Measurements from ENCODE around the gene RBM17. TPM values are rescaled to one million over a fixed set of nuclear protein-coding genes. Genes with fewer than 3 reads are reported as not detected.
A peak's percentile ranks its signal among the peaks of the same experiment; 100 is the strongest.

RBM17 gene
- total RNA-seq, 2 experiments from 2014 or later, result 155 to 157 TPM

GRCh38 chr10:6083523-6084475, 5.0 kb upstream of the RBM17 start:
- Mint-ChIP-seq H3K36me3 (ENCODE audit: low read depth) (peaks cover 14% of the 10 kb centered on the region), H3K4me3 (peak overlapping the region; percentile 68), H3K4me1 (peaks cover 74% of the 10 kb centered on the region), H3K27me3 (no peaks in the 10 kb centered on the region), H3K9me3 (peaks cover 4% of the 10 kb centered on the region), H3K27ac (peak overlapping the region; percentile 86)
- DNase-seq, result peak; percentile 77
- ChIA-PET CTCF (interaction anchor here (0.8 to 2.6 kb wide), 17 partner anchors 9 to 516 kb away, joined by 3 to 24 read pairs (median 8); partner anchors contain the start of genes IL15RA and PFKFB3), POLR2A (interaction anchor here (0.6 to 5.5 kb wide), 17 partner anchors 9 to 506 kb away, joined by 3 to 168 read pairs (median 6); partner anchors contain the start of genes GDI2, IL15RA and IL2RA)

- Mint-ChIP-seq H3K4me3 (peak overlapping the region; percentile 63), H3K27ac (peak overlapping the region; percentile 87), H3K4me1 (peaks cover 78% of the 10 kb centered on the region), H3K9me3 (peaks cover 4% of the 10 kb centered on the region), H3K27me3 (no peaks in the 10 kb centered on the region), H3K36me3 (ENCODE audit: low read depth) (peaks cover 18% of the 10 kb centered on the region)
- DNase-seq, result peak; percentile 90
- CTCF ChIA-PET, result interaction anchor here (0.5 to 3.4 kb wide), 36 partner anchors 9 to 1324 kb away, joined by 3 to 138 read pairs (median 7); partner anchors contain the start of genes IL15RA, IL2RA, PFKFB3 and SFMBT2
- POLR2A ChIA-PET, result interaction anchor here (0.7 to 2.9 kb wide), 13 partner anchors 13 to 322 kb away, joined by 3 to 50 read pairs (median 10); partner anchors contain the start of genes ANKRD16, FBH1 and IL2RA
Observed at GRCh38 chr10:6086375-6087233, 2.2 kb upstream of the RBM17 start.

- peaks cover 73% of the 10 kb centered on the region for H3K4me1 Mint-ChIP-seq
- no peaks in the 10 kb centered on the region for H3K9me3 Mint-ChIP-seq
- peak overlapping the region; percentile 54 for H3K27ac Mint-ChIP-seq
- no peak for DNase-seq
- POLR2A ChIA-PET, result interaction anchor here (0.8 to 2.6 kb wide), 21 partner anchors 8 to 384 kb away, joined by 3 to 18 read pairs (median 5); partner anchors contain the start of genes IL15RA and IL2RA
- CTCF ChIA-PET, result interaction anchor here (0.8 to 2.9 kb wide), 14 partner anchors 8 to 316 kb away, joined by 3 to 8 read pairs (median 4); partner anchors contain the start of genes IL2RA and PFKFB3
- H3K27me3 Mint-ChIP-seq, result no peaks in the 10 kb centered on the region
- H3K4me3 Mint-ChIP-seq, result peak overlapping the region; percentile 96
- H3K36me3 Mint-ChIP-seq (ENCODE audit: low read depth), result peaks cover 24% of the 10 kb centered on the region
Observed at GRCh38 chr10:6089334-6090219, 743 bp downstream of the RBM17 start.

- POLR2A ChIA-PET, result interaction anchor here (1.0 to 2.6 kb wide), 4 partner anchors 29 to 41 kb away, joined by 3 to 18 read pairs (median 6); no protein-coding TSS in a partner anchor
- H3K4me3 Mint-ChIP-seq, result peak overlapping the region; percentile 35
- DNase-seq, result no peak
Observed at GRCh38 chr10:6091630-6092029, 2.8 kb downstream of the RBM17 start.

GRCh38 chr10:6092731-6093130, 3.9 kb downstream of the RBM17 start:
- H3K4me1 Mint-ChIP-seq, result peaks cover 75% of the 10 kb centered on the region
- H3K4me3 Mint-ChIP-seq, result no peak overlapping the region
- peaks cover 36% of the 10 kb centered on the region for H3K36me3 Mint-ChIP-seq (ENCODE audit: low read depth)
- ChIA-PET CTCF (interaction anchor here (1.0 to 2.7 kb wide), 3 partner anchors 74 to 110 kb away, joined by 3 to 7 read pairs (median 6); partner anchors contain the start of gene PFKFB3), POLR2A (interaction anchor here (0.6 to 1.7 kb wide), 5 partner anchors 10 to 404 kb away, joined by 3 to 7 read pairs (median 4); no protein-coding TSS in a partner anchor)
- no peaks in the 10 kb centered on the region for H3K9me3 Mint-ChIP-seq
- H3K27me3 Mint-ChIP-seq, result no peaks in the 10 kb centered on the region
- no peak for DNase-seq
- H3K27ac Mint-ChIP-seq, result no peak overlapping the region

More at GRCh38 chr10:6091630-6092029, 2.8 kb downstream of the RBM17 start:
- Mint-ChIP-seq H3K27me3 (no peaks in the 10 kb centered on the region), H3K36me3 (ENCODE audit: low read depth) (peaks cover 28% of the 10 kb centered on the region), H3K4me1 (peaks cover 79% of the 10 kb centered on the region), H3K27ac (peak overlapping the region; percentile 31), H3K9me3 (no peaks in the 10 kb centered on the region)
- CTCF ChIA-PET, result interaction anchor here (0.6 to 2.9 kb wide), 8 partner anchors 41 to 310 kb away, joined by 3 to 7 read pairs (median 3); partner anchors contain the start of genes ANKRD16, FBH1 and PFKFB3

- H3K4me3 Mint-ChIP-seq, result no peak overlapping the region
- CTCF ChIA-PET, result interaction anchor here (0.9 to 1.4 kb wide), 2 partner anchors 9 to 306 kb away, joined by 5 to 7 read pairs; no protein-coding TSS in a partner anchor
- no peaks in the 10 kb centered on the region for H3K9me3 Mint-ChIP-seq
- POLR2A ChIA-PET, result no interaction called here
- DNase-seq, result no peak
- peaks cover 51% of the 10 kb centered on the region for H3K36me3 Mint-ChIP-seq (ENCODE audit: low read depth)
- no peaks in the 10 kb centered on the region for H3K27me3 Mint-ChIP-seq
- no peak overlapping the region for H3K27ac Mint-ChIP-seq
- H3K4me1 Mint-ChIP-seq, result peaks cover 65% of the 10 kb centered on the region
Observed at GRCh38 chr10:6095810-6096570, 7.2 kb downstream of the RBM17 start.

- H3K36me3 Mint-ChIP-seq (ENCODE audit: low read depth), result peaks cover 57% of the 10 kb centered on the region
- ChIA-PET POLR2A (no interaction called here), CTCF (interaction anchor here (0.9 to 1.4 kb wide), 2 partner anchors 10 to 305 kb away, joined by 5 to 7 read pairs; no protein-coding TSS in a partner anchor)
- peak overlapping the region; percentile 33 for H3K27ac Mint-ChIP-seq
- H3K27me3 Mint-ChIP-seq, result no peaks in the 10 kb centered on the region
- DNase-seq, result no peak
- H3K9me3 Mint-ChIP-seq, result no peaks in the 10 kb centered on the region
- peaks cover 54% of the 10 kb centered on the region for H3K4me1 Mint-ChIP-seq
- no peak overlapping the region for H3K4me3 Mint-ChIP-seq
Observed at GRCh38 chr10:6097063-6097462, 8.2 kb downstream of the RBM17 start.

- ChIA-PET POLR2A (no interaction called here), CTCF (no interaction called here)
- no peak for DNase-seq
- no peak overlapping the region for H3K4me3 Mint-ChIP-seq
- no peaks in the 10 kb centered on the region for H3K9me3 Mint-ChIP-seq
- H3K27ac Mint-ChIP-seq, result no peak overlapping the region
- H3K4me1 Mint-ChIP-seq, result peaks cover 49% of the 10 kb centered on the region
- H3K36me3 Mint-ChIP-seq (ENCODE audit: low read depth), result peaks cover 58% of the 10 kb centered on the region
- no peaks in the 10 kb centered on the region for H3K27me3 Mint-ChIP-seq
Observed at GRCh38 chr10:6098156-6098555, 9.3 kb downstream of the RBM17 start.

GRCh38 chr10:6100370-6100769, 11.5 kb downstream of the RBM17 start:
- no peaks in the 10 kb centered on the region for H3K9me3 Mint-ChIP-seq
- no peak for DNase-seq
- H3K4me3 Mint-ChIP-seq, result no peak overlapping the region
- no peak overlapping the region for H3K27ac Mint-ChIP-seq
- ChIA-PET CTCF (interaction anchor here (0.9 to 1.5 kb wide), 4 partner anchors 14 to 302 kb away, joined by 3 to 4 read pairs (median 4); partner anchors contain the start of gene PFKFB3), POLR2A (interaction anchor here (0.8 to 1.5 kb wide), 2 partner anchors 10 to 200 kb away, joined by 3 to 7 read pairs; no protein-coding TSS in a partner anchor)
- H3K27me3 Mint-ChIP-seq, result no peaks in the 10 kb centered on the region
- peaks cover 63% of the 10 kb centered on the region for H3K36me3 Mint-ChIP-seq (ENCODE audit: low read depth)
- peaks cover 38% of the 10 kb centered on the region for H3K4me1 Mint-ChIP-seq

GRCh38 chr10:6101181-6101580, 12.3 kb downstream of the RBM17 start:
- Mint-ChIP-seq H3K4me1 (peaks cover 30% of the 10 kb centered on the region), H3K4me3 (no peak overlapping the region), H3K9me3 (no peaks in the 10 kb centered on the region), H3K27me3 (no peaks in the 10 kb centered on the region), H3K36me3 (ENCODE audit: low read depth) (peaks cover 67% of the 10 kb centered on the region), H3K27ac (no peak overlapping the region)
- ChIA-PET CTCF (interaction anchor here (0.9 to 1.5 kb wide), 4 partner anchors 15 to 301 kb away, joined by 3 to 4 read pairs (median 4); partner anchors contain the start of gene PFKFB3), POLR2A (no interaction called here)
- DNase-seq, result no peak

- no peak overlapping the region for H3K4me3 Mint-ChIP-seq
- peaks cover 71% of the 10 kb centered on the region for H3K36me3 Mint-ChIP-seq (ENCODE audit: low read depth)
- CTCF ChIA-PET, result no interaction called here
- no peaks in the 10 kb centered on the region for H3K9me3 Mint-ChIP-seq
- no peak overlapping the region for H3K27ac Mint-ChIP-seq
- H3K4me1 Mint-ChIP-seq, result peaks cover 26% of the 10 kb centered on the region
- DNase-seq, result no peak
- no peaks in the 10 kb centered on the region for H3K27me3 Mint-ChIP-seq
- POLR2A ChIA-PET, result no interaction called here
Observed at GRCh38 chr10:6102128-6102527, 13.3 kb downstream of the RBM17 start.

All from activated CD4-positive, alpha-beta memory T cell treated with anti-CD3 and anti-CD28 coated beads, Interleukin-2, amount 10 ng/mL, durations not matched to agents 7 days and 5 days (primary cell).